ENCODE data around the gene LGALS7. TPM values are rescaled to one million over a fixed set of nuclear protein-coding genes. Genes with fewer than 3 reads are reported as not detected.

The LGALS7 gene
- total and polyA plus RNA-seq, 2 of the 4 experiments (the other 2 are of a cell fraction): not detected

GRCh38 chr19:38741670-38742069 is 31.6 kb downstream of the LGALS7 start:
- in situ Hi-C loops (cut with MboI; ENCODE audit: low sequenced_read_pairs): loop anchor here (25.0 kb wide), 1 partner anchor 171 kb away; the partner anchor contains the start of gene CCER2
- H3K27me3 ChIP-seq (ENCODE audit: control insufficient read depth, insufficient read depth, low read length): no peaks in the 10 kb centered on the region; the same call in 1 of the 2 replicates
- no peak overlapping the region for H2BK20ac ChIP-seq (ENCODE audit: low read depth, low read length)
- H3K36me3 ChIP-seq (ENCODE audit: control insufficient read depth, insufficient read depth, low read length): no peaks in the 10 kb centered on the region
- H3K27ac ChIP-seq (ENCODE audit: insufficient read depth, low read length): no peak overlapping the region
- H3K56ac ChIP-seq (ENCODE audit: extremely low read depth, insufficient read depth, low read length): no peak overlapping the region
- peak overlapping the region; percentile 67 for H2AFZ ChIP-seq (replicated peaks; ENCODE audit: low read length, poor library complexity)
- no peak overlapping the region for H2BK120ac ChIP-seq (ENCODE audit: low read depth, low read length)
- no TSS peak for BruUV-seq (replicated peaks)
- DNase-seq: no peak
- no peaks in the 10 kb centered on the region for H3K9me3 ChIP-seq (ENCODE audit: control insufficient read depth, insufficient read depth, low read length)
- no peak overlapping the region for H4K91ac ChIP-seq (ENCODE audit: insufficient read depth, low read depth, low read length)
- no peak overlapping the region for H3K23ac ChIP-seq (ENCODE audit: low read depth, low read length)
- H3K4me2 ChIP-seq (ENCODE audit: low read depth, low read length): no peak overlapping the region
- no peak overlapping the region for H3K18ac ChIP-seq (ENCODE audit: low read depth, low read length)
- H3K4me3 ChIP-seq (ENCODE audit: insufficient read depth, low read depth, low read length): no peak overlapping the region
- no peaks in the 10 kb centered on the region for H3K79me1 ChIP-seq (ENCODE audit: low read depth in 1 of 2, low read length in 2 of 2)
- H4K5ac ChIP-seq (ENCODE audit: low read depth, low read length): no peak overlapping the region
- H3K14ac ChIP-seq (replicated peaks; ENCODE audit: low read depth, low read length): no peak overlapping the region
- intact Hi-C loops (cut with micrococcal nuclease): no loop called here
- 85% methylated on average over 15 of the region's 15 CpGs; no CpG with 5 or more reads in 1 of the 2 experiments for WGBS, 2 experiments (ENCODE audit: extremely low coverage in 2 of 2, insufficient read length in 1 of 2)
- ATAC-seq (ENCODE audit: low read depth): no peak
- CTCF ChIA-PET: no interaction called here
- H3K9me1 ChIP-seq (ENCODE audit: insufficient read depth, low read length): no peaks in the 10 kb centered on the region
- no peak overlapping the region for H2BK15ac ChIP-seq (ENCODE audit: low read depth, low read length)
- no peak overlapping the region for H2AK5ac ChIP-seq (ENCODE audit: low read depth, low read length)
- dilution Hi-C loops (cut with HindIII; ENCODE audit: low sequenced_read_pairs, unreplicated experiment): no loop called here
- no peak overlapping the region for H2BK5ac ChIP-seq (ENCODE audit: low read depth, low read length, poor library complexity, severe bottlenecking)
- no peaks in the 10 kb centered on the region for H4K20me1 ChIP-seq (ENCODE audit: insufficient read depth, low read length)
- H2AK9ac ChIP-seq (replicated peaks; ENCODE audit: low read depth, low read length, poor library complexity): no peak overlapping the region
- H4K8ac ChIP-seq (ENCODE audit: low read depth in 2 of 2, low read length in 2 of 2): no peak overlapping the region
- POLR2A ChIA-PET (ENCODE audit: unreplicated experiment): no interaction called here
- H3K4ac ChIP-seq (ENCODE audit: low read depth, low read length): no peak overlapping the region
- no peaks in the 10 kb centered on the region for H3K4me1 ChIP-seq (ENCODE audit: control insufficient read depth, insufficient read depth, low read length)
- H3K9ac ChIP-seq (ENCODE audit: low read depth, low read length): no peak overlapping the region
- TF ChIP-seq NFE2L2 (IDR thresholded peaks at IDR 0.05; ENCODE audit: low read depth, low read length) (no peak), BHLHE40 (IDR thresholded peaks at IDR 0.05; ENCODE audit: low read depth, low read length) (no peak), RFX5 (IDR thresholded peaks at IDR 0.05; ENCODE audit: low read depth, low read length) (no peak), SMC3 (IDR thresholded peaks at IDR 0.05; ENCODE audit: low read depth, low read length) (no peak), FOS (IDR thresholded peaks at IDR 0.05; ENCODE audit: low read depth, low read length) (no peak), CTCF (conservative IDR thresholded peaks at IDR 0.05; ENCODE audit: low read depth, low read length) (no peak), CHD1 (IDR thresholded peaks at IDR 0.05; ENCODE audit: low read depth, low read length) (no peak), MAZ (IDR thresholded peaks at IDR 0.05; ENCODE audit: borderline replicate concordance, low read depth, low read length) (no peak), RCOR1 (IDR thresholded peaks at IDR 0.05; ENCODE audit: insufficient replicate concordance, low read length) (no peak)
